Measurements from ENCODE around the gene HIPK1. TPM values are rescaled to one million over a fixed set of nuclear protein-coding genes. Genes with fewer than 3 reads are reported as not detected.
A peak's percentile ranks its signal among the peaks of the same experiment; 100 is the strongest.

The HIPK1 gene
- total and polyA plus RNA-seq, 10 donors: 7.1 to 92.3 (median 75.5) TPM

DNA sequence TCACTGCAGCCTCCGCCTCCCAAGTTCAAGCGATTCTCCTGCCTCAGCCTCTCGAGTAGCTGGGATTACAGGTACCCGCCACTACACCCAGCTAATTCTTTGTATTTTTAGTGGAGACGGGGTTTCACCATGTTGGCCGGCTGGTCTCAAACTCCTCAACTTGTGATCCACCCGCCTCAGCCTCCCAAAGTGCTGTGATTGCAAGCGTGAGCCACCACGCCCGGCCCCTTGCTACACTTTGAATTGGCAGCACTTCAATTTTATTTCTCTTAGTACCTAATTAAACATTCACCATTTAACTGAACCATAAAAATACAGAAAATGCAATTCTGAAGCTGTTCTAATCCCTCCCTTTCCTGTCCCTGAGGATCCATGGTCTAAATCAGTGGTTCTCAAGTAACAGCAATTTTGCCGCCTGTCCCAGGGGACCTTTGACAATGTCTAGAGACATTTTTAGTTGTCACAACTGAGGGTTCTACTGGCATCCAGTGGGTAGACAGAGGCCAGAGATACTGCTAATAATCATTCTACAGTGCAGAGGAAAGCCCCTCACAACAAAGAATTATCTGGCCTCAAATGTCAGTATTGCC, 37.4 kb upstream of the HIPK1 start:
- DNase-seq: no peak
- Histone ChIP-seq H3K27me3 (replicated peaks in 1 of 7) (no peaks in the 10 kb centered on the region), H3K9me3 (no peaks in the 10 kb centered on the region), H3K4me1 (peaks cover 0 to 18% (median 0%) of the 10 kb centered on the region in 6 donors), H3K36me3 (peaks cover 0 to 37% (median 29%) of the 10 kb centered on the region in 6 donors), H3K27ac (no peak overlapping the region), H3K4me3 (no peak overlapping the region)
- 86 to 95% (median 92%) methylated on average over 11 of the region's 11 CpGs for WGBS, 5 donors
- TF ChIP-seq, protein P1, sequence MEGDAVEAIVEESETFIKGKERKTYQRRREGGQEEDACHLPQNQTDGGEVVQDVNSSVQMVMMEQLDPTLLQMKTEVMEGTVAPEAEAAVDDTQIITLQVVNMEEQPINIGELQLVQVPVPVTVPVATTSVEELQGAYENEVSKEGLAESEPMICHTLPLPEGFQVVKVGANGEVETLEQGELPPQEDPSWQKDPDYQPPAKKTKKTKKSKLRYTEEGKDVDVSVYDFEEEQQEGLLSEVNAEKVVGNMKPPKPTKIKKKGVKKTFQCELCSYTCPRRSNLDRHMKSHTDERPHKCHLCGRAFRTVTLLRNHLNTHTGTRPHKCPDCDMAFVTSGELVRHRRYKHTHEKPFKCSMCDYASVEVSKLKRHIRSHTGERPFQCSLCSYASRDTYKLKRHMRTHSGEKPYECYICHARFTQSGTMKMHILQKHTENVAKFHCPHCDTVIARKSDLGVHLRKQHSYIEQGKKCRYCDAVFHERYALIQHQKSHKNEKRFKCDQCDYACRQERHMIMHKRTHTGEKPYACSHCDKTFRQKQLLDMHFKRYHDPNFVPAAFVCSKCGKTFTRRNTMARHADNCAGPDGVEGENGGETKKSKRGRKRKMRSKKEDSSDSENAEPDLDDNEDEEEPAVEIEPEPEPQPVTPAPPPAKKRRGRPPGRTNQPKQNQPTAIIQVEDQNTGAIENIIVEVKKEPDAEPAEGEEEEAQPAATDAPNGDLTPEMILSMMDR (IDR thresholded peaks at IDR 0.05 in 8 of 11, conservative IDR thresholded peaks at IDR 0.05 in 3 of 11): no peak
- TF ChIP-seq POLR2AphosphoS5 (IDR thresholded peaks at IDR 0.05) (no peak), POLR2A (IDR thresholded peaks at IDR 0.05) (no peak)
- intact Hi-C loops (cut with DNase I; ENCODE audit: low total_unique reads): no loop called here

GRCh38 chr1:113893267-113893666, 35.9 kb upstream of the HIPK1 start:
- TF ChIP-seq POLR2A (IDR thresholded peaks at IDR 0.05) (no peak), POLR2AphosphoS5 (IDR thresholded peaks at IDR 0.05) (no peak)
- TF ChIP-seq, protein P1 (IDR thresholded peaks at IDR 0.05 in 8 of 11, conservative IDR thresholded peaks at IDR 0.05 in 3 of 11): no peak
- intact Hi-C loops (cut with DNase I; ENCODE audit: low total_unique reads): no loop called here
- Histone ChIP-seq H3K4me1 (peaks cover 0 to 27% (median under 1%) of the 10 kb centered on the region in 6 donors), H3K27ac (peak overlapping the region in 1 of 8 donors; percentile 26), H3K4me3 (no peak overlapping the region), H3K36me3 (peaks cover 0 to 53% (median 44%) of the 10 kb centered on the region in 6 donors), H3K9me3 (no peaks in the 10 kb centered on the region), H3K27me3 (replicated peaks in 1 of 7) (no peaks in the 10 kb centered on the region)
- 94 to 98% (median 96%) methylated on average over 3 of the region's 3 CpGs for WGBS, 5 donors
- DNase-seq: no peak

DNA sequence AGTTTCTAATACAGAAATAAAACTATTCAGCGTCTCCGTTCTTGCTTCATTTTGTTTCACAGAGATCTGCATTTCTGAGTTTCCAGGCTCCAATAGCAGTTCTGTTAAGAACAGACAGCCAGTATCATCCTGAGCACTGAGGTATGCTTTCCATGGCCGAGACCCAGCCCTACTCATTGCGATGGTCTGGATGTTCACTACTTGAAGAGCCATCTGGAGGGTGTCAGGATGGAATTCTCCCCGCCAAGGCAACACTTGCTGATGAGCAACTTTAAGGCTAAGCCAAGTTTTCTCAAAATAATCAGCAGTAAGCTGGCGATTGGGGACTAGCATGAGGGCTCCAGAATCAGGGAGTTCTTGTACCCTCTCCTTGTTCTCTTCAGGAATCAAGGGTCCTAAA, 34.0 kb upstream of the HIPK1 start:
- Histone ChIP-seq H3K27ac (no peak overlapping the region), H3K36me3 (peaks cover 0 to 71% (median 57%) of the 10 kb centered on the region in 6 donors), H3K9me3 (no peaks in the 10 kb centered on the region), H3K4me1 (peaks cover 0 to 46% (median 12%) of the 10 kb centered on the region in 6 donors), H3K4me3 (no peak overlapping the region), H3K27me3 (replicated peaks in 1 of 7) (no peaks in the 10 kb centered on the region)
- no peak for DNase-seq
- no peak for TF ChIP-seq POLR2AphosphoS5 (IDR thresholded peaks at IDR 0.05)
- TF ChIP-seq, protein P1 (IDR thresholded peaks at IDR 0.05 in 8 of 11, conservative IDR thresholded peaks at IDR 0.05 in 3 of 11): no peak
- TF ChIP-seq POLR2A (IDR thresholded peaks at IDR 0.05): no peak
- 91 to 97% (median 95%) methylated on average over 6 of the region's 6 CpGs for WGBS, 5 donors
- intact Hi-C loops (cut with DNase I; ENCODE audit: low total_unique reads): no loop called here

- peaks cover 0 to 80% (median 61%) of the 10 kb centered on the region in 6 donors for H3K36me3 ChIP-seq
Observed at GRCh38 chr1:113895961-113896360, 33.2 kb upstream of the HIPK1 start.

More at GRCh38 chr1:113895961-113896360, 33.2 kb upstream of the HIPK1 start:
- no peak overlapping the region for H3K4me3 ChIP-seq
- DNase-seq: no peak
- H3K4me1 ChIP-seq: peaks cover 0 to 54% (median 14%) of the 10 kb centered on the region in 6 donors
- H3K9me3 ChIP-seq: no peaks in the 10 kb centered on the region
- H3K27me3 ChIP-seq (replicated peaks in 1 of 7): no peaks in the 10 kb centered on the region
- intact Hi-C loops (cut with DNase I; ENCODE audit: low total_unique reads): no loop called here
- WGBS, 5 donors: 94 to 96% (median 95%) methylated on average over 8 of the region's 8 CpGs
- H3K27ac ChIP-seq: no peak overlapping the region
- TF ChIP-seq, protein P1 (IDR thresholded peaks at IDR 0.05 in 8 of 11, conservative IDR thresholded peaks at IDR 0.05 in 3 of 11): no peak
- TF ChIP-seq POLR2A (IDR thresholded peaks at IDR 0.05) (no peak), POLR2AphosphoS5 (IDR thresholded peaks at IDR 0.05) (no peak)

Data from spleen (tissue), 11 donors.